Measurements from ENCODE around the gene MAGIX.

MAGIX gene

GRCh38 chrX:49187028-49187394, 24.5 kb downstream of the MAGIX start:
- no peak overlapping the region for H3K4me3 ChIP-seq (ENCODE audit: low read depth, low read length)
- no peak for TF ChIP-seq CTCF (IDR thresholded peaks at IDR 0.05; ENCODE audit: insufficient read depth, low read length, missing control alignments)
- POLR2A ChIA-PET: no interaction called here
- CTCF ChIA-PET: no interaction called here
- no peak for DNase-seq (ENCODE audit: low read depth, low spot score)

GRCh38 chrX:49187526-49187925, 25.0 kb downstream of the MAGIX start:
- ChIA-PET CTCF (no interaction called here), POLR2A (no interaction called here)
- H3K4me3 ChIP-seq (ENCODE audit: low read depth, low read length): no peak overlapping the region
- no peak for TF ChIP-seq CTCF (IDR thresholded peaks at IDR 0.05; ENCODE audit: insufficient read depth, low read length, missing control alignments)
- DNase-seq (ENCODE audit: low read depth, low spot score): no peak

- no peak for DNase-seq (ENCODE audit: low read depth, low spot score)
- H3K4me3 ChIP-seq (ENCODE audit: low read depth, low read length): no peak overlapping the region
- TF ChIP-seq CTCF (IDR thresholded peaks at IDR 0.05; ENCODE audit: insufficient read depth, low read length, missing control alignments): no peak
- ChIA-PET CTCF (no interaction called here), POLR2A (no interaction called here)
Observed at GRCh38 chrX:49188468-49189076, 26.0 kb downstream of the MAGIX start.

GRCh38 chrX:49189606-49190005, 27.0 kb downstream of the MAGIX start:
- CTCF ChIA-PET: no interaction called here
- H3K4me3 ChIP-seq (ENCODE audit: low read depth, low read length): no peak overlapping the region
- DNase-seq (ENCODE audit: low read depth, low spot score): no peak
- POLR2A ChIA-PET: interaction anchor here (0.7 kb wide), 1 partner anchor 49 kb away, joined by 3 read pairs; no protein-coding TSS in a partner anchor
- no peak for TF ChIP-seq CTCF (IDR thresholded peaks at IDR 0.05; ENCODE audit: insufficient read depth, low read length, missing control alignments)

GRCh38 chrX:49190821-49191573, 28.4 kb downstream of the MAGIX start:
- ChIA-PET CTCF (interaction anchor here (0.7 to 1.1 kb wide), 3 partner anchors 9 to 35 kb away, joined by 3 read pairs; partner anchors contain the start of gene SYP), POLR2A (interaction anchor here (0.5 to 1.2 kb wide), 5 partner anchors 27 to 544 kb away, joined by 3 to 4 read pairs (median 3); partner anchors contain the start of genes CCDC22 and PPP1R3F)
- peak; percentile 99 for DNase-seq (ENCODE audit: low read depth, low spot score)
- H3K4me3 ChIP-seq (ENCODE audit: low read depth, low read length): peak overlapping the region; percentile 71
- no peak for TF ChIP-seq CTCF (IDR thresholded peaks at IDR 0.05; ENCODE audit: insufficient read depth, low read length, missing control alignments)

- POLR2A ChIA-PET: interaction anchor here (0.7 kb wide), 1 partner anchor 28 kb away, joined by 4 read pairs; no protein-coding TSS in a partner anchor
- DNase-seq (ENCODE audit: low read depth, low spot score): no peak
- no peak for TF ChIP-seq CTCF (IDR thresholded peaks at IDR 0.05; ENCODE audit: insufficient read depth, low read length, missing control alignments)
Observed at GRCh38 chrX:49191574-49192011, 29.0 kb downstream of the MAGIX start.

More at GRCh38 chrX:49191574-49192011, 29.0 kb downstream of the MAGIX start:
- H3K4me3 ChIP-seq (ENCODE audit: low read depth, low read length): peak overlapping the region; percentile 71
- CTCF ChIA-PET: interaction anchor here (0.8 to 2.3 kb wide), 6 partner anchors 9 to 647 kb away, joined by 3 to 8 read pairs (median 6); partner anchors contain the start of gene SYP

Measured in AG04449 (cell line).